Effector memory CD4-positive, alpha-beta T cell (primary cell): ENCODE measurements around the gene SLC17A5.

ENCODE experiments used
- DNase-seq, 3 donors: peaks; one replicate each; pipeline ENCODE4 v3.0.0-alpha.2; 2020
- H3K27ac ChIP-seq: 2 replicates; pipeline ENCODE4 v1.7.0; 2013; ENCODE audit warnings: mild to moderate bottlenecking, low read length, moderate library complexity; ENCODE audit not compliant: insufficient read depth, poor library complexity, severe bottlenecking
- H3K27me3 ChIP-seq: replicated peaks from 2 replicates; pipeline ENCODE4 v1.7.0; 2013; ENCODE audit warnings: mild to moderate bottlenecking, low read length; ENCODE audit not compliant: insufficient read depth, control insufficient read depth, poor library complexity, severe bottlenecking
- H3K36me3 ChIP-seq: 2 replicates; pipeline ENCODE4 v1.7.0; 2013; ENCODE audit warnings: mild to moderate bottlenecking, low read length, moderate library complexity; ENCODE audit not compliant: control insufficient read depth, insufficient read depth
- H3K4me1 ChIP-seq: 2 replicates; pipeline ENCODE4 v1.7.0; 2013; ENCODE audit warnings: low read length, mild to moderate bottlenecking; ENCODE audit not compliant: control insufficient read depth, insufficient read depth, poor library complexity, severe bottlenecking
- H3K4me3 ChIP-seq: 2 replicates; pipeline ENCODE4 v1.7.0; 2013; ENCODE audit warnings: low read length, low read depth, mild to moderate bottlenecking; ENCODE audit not compliant: insufficient read depth, poor library complexity, severe bottlenecking
- H3K9me3 ChIP-seq: 2 replicates; pipeline ENCODE4 v1.7.0; 2013; ENCODE audit warnings: mild to moderate bottlenecking, low read length, moderate library complexity; ENCODE audit not compliant: control insufficient read depth
- total RNA-seq, 3 donors: gene quantifications; one replicate each; lab custom pipeline; 2026; lab: John Stamatoyannopoulos, UW

SLC17A5 gene, protein sequence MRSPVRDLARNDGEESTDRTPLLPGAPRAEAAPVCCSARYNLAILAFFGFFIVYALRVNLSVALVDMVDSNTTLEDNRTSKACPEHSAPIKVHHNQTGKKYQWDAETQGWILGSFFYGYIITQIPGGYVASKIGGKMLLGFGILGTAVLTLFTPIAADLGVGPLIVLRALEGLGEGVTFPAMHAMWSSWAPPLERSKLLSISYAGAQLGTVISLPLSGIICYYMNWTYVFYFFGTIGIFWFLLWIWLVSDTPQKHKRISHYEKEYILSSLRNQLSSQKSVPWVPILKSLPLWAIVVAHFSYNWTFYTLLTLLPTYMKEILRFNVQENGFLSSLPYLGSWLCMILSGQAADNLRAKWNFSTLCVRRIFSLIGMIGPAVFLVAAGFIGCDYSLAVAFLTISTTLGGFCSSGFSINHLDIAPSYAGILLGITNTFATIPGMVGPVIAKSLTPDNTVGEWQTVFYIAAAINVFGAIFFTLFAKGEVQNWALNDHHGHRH
- total RNA-seq, result 11.0 to 14.2 (median 14.1) reads per million in 3 donors

DNA sequence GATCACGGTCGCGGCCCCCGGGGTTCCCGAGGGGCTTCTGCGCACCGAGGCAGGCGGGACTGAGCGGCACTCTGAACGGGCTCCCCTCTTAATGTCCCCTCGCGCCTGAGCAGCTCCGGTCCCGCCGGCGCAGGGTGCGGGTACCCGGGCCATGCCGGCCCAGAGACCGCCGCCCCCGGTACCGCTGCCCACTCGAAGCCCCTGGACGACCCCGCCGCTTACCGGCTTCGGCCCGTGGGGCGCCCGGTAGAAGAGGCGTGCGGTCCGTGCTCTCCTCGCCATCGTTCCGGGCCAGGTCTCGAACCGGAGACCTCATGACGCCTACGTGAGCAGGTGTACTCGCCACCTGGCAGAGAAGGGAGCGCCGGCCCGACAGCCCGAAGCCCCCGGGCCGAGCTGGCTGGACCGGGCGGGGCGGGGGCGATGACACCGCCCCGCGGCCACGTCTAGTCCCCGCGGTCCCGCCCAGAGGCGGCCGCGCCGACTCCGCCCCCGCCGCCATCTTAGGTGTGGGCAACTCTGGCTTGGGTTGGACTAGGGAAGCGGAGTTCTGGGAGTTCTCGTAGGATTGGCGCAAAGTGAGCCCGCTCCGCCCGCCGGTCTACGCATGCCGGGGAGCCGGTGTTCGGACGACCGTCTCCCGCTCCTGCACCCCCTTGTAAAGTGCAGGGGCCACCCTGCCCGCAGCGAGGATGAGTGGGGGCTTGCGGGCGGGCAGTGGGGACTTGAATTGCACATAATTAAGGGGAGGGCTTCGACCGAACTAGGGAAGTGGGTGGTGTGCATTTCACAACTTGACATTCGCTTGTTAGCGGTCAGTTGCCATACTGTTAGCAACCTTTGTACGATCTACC lies at the start of gene SLC17A5:
TSS of gene SLC17A5 (minus strand) at position 422 of the 854 bp plus-strand sequence. CDS start at position 316, 106 bp downstream.
- DNase-seq, result peak; percentile 81 to 90 (median 89)
- peak within 1 kb of the TSS; percentile 100 for H3K4me3 ChIP-seq
- peak within 1 kb of the TSS; percentile 99 for H3K27ac ChIP-seq
- H3K4me1 ChIP-seq, result peaks cover 10% of the 10 kb centered on the region
- H3K36me3 ChIP-seq, result peaks cover 3% of the 10 kb centered on the region
- H3K9me3 ChIP-seq, result no peaks in the 10 kb centered on the region
- H3K27me3 ChIP-seq, result no peaks in the 10 kb centered on the region

DNA sequence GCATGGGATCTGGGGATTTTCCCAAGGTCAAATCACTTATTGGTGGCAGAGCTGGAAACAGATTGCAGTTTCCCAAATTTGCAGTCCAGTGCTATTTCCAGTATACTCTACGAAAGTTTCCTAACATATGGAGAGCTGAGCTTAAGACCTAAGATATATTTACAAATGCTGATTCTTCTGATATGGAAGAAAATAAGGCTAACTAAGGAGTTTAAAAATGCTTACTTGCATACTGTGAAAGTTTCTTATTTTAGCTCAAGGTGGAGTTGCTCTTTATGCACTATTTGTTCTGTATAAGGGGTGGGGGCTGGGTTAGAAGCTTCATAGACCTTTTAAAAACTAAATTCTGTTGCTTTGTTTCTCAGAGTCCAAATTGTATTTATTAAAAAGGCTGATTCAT lies 49.7 kb upstream of the SLC17A5 start:
- DNase-seq, result no peak
- Histone ChIP-seq H3K27ac (no peak overlapping the region), H3K27me3 (no peaks in the 10 kb centered on the region), H3K4me1 (no peaks in the 10 kb centered on the region), H3K4me3 (no peak overlapping the region), H3K36me3 (no peaks in the 10 kb centered on the region), H3K9me3 (no peaks in the 10 kb centered on the region)

DNA sequence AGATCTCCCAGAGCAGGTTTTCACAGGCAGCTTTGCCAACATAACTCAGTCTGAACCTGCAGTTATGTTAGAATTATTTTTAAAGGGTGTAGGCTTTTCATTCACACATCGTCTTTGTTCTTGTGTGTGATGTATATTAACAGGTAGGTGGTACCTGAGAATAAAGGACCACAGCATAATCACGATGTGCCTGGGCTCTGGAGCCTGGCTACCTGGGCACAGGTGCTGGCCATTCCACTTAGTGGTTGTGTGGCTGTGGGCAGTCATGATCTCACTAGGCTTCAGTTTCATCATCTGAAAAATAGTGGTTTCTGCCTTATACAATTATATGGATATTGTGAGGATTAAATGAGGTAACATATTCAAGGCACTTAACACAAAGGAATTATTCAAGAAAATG lies 48.7 kb upstream of the SLC17A5 start:
- no peaks in the 10 kb centered on the region for H3K4me1 ChIP-seq
- H3K36me3 ChIP-seq, result no peaks in the 10 kb centered on the region
- H3K27ac ChIP-seq, result no peak overlapping the region
- H3K27me3 ChIP-seq, result no peaks in the 10 kb centered on the region
- DNase-seq, result no peak
- H3K9me3 ChIP-seq, result no peaks in the 10 kb centered on the region
- no peak overlapping the region for H3K4me3 ChIP-seq

DNA sequence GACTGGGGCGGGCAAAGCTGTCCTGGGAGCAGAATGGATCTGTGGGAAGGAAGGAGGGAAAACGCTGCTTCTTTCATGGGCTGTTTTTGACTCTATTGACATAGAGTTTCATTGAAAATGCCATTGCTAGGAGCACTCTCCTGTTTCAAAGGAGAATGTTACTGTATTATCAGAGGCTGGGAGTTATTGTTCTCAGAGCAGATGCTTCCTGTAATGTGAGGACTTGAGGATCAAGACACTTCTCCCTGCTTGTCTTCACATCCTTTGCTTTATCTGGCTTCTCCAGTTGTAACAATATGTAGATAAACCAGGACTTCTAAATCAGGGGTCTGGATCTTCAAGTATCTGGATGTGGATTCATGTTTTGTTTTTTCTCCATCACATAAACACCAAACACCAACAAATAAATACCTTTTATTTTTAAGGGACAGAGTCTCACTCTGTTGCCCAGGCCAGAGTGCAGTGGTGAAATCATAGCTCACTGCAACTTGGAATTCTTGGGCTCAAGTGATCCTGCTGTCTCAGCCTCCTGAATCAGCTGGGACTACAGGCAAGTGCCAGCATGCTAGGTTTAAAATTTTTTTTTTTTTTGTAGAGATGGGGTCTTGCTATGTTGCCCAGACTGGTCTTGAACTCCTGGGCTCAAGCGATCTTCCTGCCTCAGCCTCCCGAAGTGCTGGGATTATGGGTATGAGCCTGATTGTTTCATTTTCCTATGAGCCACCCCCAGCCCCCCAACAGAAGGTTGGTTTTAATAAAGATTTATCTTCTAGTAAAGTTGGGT lies 46.1 kb upstream of the SLC17A5 start:
- DNase-seq, result no peak
- H3K27me3 ChIP-seq, result no peaks in the 10 kb centered on the region
- H3K4me1 ChIP-seq, result no peaks in the 10 kb centered on the region
- no peak overlapping the region for H3K27ac ChIP-seq
- no peaks in the 10 kb centered on the region for H3K36me3 ChIP-seq
- no peak overlapping the region for H3K4me3 ChIP-seq
- no peaks in the 10 kb centered on the region for H3K9me3 ChIP-seq

DNA sequence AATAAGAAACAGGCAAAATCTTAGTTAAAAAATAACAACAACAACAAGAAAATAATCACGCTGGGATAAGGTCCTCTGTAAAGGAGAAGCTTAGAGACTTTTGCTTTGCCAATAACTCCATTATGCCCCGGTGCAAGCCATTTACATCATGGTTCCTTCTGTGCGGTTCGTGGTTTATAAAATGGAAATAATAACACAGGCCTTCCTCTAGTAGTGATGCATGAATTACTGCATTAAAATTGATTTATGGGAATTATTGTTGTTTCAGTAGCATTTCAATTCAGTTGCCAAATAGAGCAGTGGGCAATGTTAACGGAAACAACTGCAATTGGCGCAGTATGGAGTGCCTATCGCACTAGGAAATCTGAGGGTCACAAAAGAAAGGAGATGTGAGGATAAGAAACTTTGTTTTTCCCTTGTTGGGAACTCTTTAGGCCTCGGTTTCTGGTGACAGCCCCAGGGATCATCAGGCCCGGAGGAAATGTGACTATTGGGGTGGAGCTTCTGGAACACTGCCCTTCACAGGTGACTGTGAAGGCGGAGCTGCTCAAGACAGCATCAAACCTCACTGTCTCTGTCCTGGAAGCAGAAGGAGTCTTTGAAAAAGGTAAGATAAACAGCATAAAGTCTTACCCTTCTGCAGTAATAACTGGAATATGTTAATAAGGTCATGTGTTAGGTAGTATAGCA lies 43.3 kb upstream of the SLC17A5 start:
- H3K27ac ChIP-seq, result no peak overlapping the region

DNA sequence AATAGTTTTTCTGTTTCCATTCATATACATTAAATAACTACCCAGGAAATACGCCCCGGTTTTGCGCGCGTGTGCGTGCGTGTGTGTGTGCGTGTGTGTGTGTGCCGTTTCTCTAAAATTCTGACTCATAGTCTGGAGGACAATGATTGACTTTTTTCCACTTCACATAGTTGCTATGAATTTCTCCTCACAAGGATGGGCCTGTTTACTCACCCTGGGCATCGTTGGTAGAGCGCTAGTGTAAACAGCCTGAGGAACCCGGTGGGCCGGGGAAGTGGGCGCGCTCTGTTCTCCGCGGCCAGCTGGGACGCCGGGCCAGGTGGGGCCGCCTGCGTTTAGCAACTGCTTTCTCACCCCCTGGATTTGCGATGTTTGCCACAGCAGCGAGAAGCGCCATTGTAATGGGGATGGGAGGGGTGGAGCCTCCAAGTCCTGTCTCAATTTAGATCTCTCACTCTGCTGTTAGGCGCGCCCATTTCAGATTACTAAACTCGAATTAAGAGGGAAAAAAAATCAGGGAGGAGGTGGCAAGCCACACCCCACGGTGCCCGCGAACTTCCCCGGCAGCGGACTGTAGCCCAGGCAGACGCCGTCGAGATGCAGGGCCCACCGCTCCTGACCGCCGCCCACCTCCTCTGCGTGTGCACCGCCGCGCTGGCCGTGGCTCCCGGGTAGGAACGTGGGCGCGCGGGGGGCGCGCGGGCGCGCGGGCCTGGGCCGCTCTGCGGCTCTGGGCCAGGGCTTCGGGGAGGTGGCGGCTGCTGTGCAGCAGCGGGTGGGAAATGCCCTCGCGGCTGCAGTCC lies 42.0 kb upstream of the SLC17A5 start, which contains the start of gene CD109:
TSS of gene CD109 (plus strand) at position 585 of the 803 bp plus-strand sequence. CDS start at position 598, 13 bp downstream.
- H3K4me3 ChIP-seq, result peak within 1 kb of the TSS; percentile 59
- no peaks in the 10 kb centered on the region for H3K36me3 ChIP-seq
- H3K27me3 ChIP-seq, result peaks cover 5% of the 10 kb centered on the region
- no peak within 1 kb of the TSS for H3K27ac ChIP-seq
- peak; percentile 1 to 12 (median 11) for DNase-seq
- no peaks in the 10 kb centered on the region for H3K4me1 ChIP-seq
- no peaks in the 10 kb centered on the region for H3K9me3 ChIP-seq

More for the DNA sequence above, 43.3 kb upstream of the SLC17A5 start:
- no peak overlapping the region for H3K4me3 ChIP-seq
- no peaks in the 10 kb centered on the region for H3K36me3 ChIP-seq
- no peak for DNase-seq
- H3K9me3 ChIP-seq, result no peaks in the 10 kb centered on the region
- H3K27me3 ChIP-seq, result no peaks in the 10 kb centered on the region
- no peaks in the 10 kb centered on the region for H3K4me1 ChIP-seq

DNA sequence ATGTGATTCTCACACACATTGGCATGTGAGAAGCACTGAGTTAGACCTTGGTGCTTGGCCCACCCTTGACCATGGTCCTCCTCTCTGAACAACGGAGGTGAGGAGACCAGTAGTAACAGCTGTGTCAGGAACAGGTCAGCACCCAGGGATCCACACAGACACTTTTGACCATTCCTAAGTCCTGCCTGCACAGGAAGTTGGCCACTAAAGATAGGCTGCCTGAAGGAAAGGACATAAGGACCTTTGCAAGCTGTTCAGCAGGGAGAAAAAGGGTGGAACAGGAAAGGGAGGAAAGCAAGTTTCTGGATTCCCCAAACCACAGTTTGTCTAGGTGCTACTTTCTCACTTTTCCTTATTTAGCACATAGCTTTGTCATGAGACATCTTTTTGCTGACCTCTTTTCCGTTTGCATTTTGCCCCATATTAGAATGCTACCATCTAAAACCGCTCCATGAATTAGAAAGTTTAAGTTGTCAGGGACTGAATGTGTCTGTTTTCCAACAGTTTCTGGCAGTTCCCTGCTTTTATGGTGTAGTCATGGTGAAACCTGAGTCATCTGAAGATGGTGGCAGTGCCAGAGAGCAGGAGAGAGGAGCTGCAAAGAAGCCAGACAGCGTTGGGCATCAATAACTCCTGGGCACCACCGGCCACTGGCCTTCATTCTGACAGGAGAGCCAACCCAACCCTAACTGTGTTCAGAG lies 41.1 kb upstream of the SLC17A5 start:
- H3K4me3 ChIP-seq, result no peak overlapping the region
- no peaks in the 10 kb centered on the region for H3K4me1 ChIP-seq
- H3K27ac ChIP-seq, result no peak overlapping the region
- DNase-seq, result no peak
- no peaks in the 10 kb centered on the region for H3K9me3 ChIP-seq
- H3K27me3 ChIP-seq, result peaks cover 5% of the 10 kb centered on the region
- H3K36me3 ChIP-seq, result no peaks in the 10 kb centered on the region

DNA sequence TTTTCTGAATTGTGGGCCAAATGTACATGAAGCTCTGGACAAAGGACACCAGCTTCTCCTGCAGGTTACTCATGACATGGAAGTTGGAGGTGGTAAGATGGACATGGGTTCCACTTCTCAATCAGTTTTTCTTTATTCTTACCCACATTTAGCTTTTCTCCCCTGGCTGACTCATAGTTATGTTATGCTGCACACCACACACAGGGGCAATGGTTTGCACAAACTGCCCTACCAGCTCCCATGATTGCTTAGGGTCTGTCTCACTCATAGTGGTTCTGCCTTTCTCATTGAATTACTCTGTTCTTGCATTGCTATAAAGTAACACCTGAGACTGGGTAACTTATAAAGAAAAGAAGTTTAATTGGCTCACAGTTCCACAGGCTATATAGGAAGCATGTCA lies 37.7 kb upstream of the SLC17A5 start:
- no peak overlapping the region for H3K27ac ChIP-seq
- no peak overlapping the region for H3K4me3 ChIP-seq
- H3K4me1 ChIP-seq, result no peaks in the 10 kb centered on the region
- H3K9me3 ChIP-seq, result no peaks in the 10 kb centered on the region
- H3K27me3 ChIP-seq, result peaks cover 11% of the 10 kb centered on the region
- no peaks in the 10 kb centered on the region for H3K36me3 ChIP-seq
- no peak for DNase-seq
